Islet precursor cell (in vitro differentiated cells): ENCODE data around the gene AK5.

ENCODE experiments used
- DNase-seq: peaks from one replicate; pipeline ENCODE4 v3.0.0-alpha.2; 2018

AK5 gene

GRCh38 chr1:77281491-77282186 lies at the start of gene AK5:
Gene AK5, plus strand, starts transcription at chr1:77282019. Its CDS starts 295 bp downstream, at chr1:77282314.
- peak; percentile 73 for DNase-seq

DNA sequence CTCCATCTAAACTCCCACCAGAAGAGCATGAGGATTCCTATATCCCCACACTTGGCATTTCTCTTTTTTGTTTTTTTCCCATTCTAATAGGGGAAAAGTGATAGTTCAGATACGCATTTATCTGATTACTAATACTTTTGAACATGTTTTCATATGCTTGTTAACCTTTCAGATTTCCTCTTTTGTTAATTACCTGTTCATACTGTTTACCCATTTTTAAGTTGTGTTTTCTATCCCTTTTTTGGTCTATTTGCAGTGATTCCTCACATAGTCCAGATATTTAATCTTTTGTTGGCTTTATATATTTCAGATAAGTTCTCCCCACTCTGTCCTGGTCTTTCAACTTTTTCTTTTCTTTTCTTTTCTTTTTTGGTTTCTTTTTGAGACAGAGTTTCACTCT lies 49.0 kb upstream of the AK5 start:
- DNase-seq = no peak

GRCh38 chr1:77234096-77234495 lies 47.7 kb upstream of the AK5 start:
- DNase-seq = no peak

- DNase-seq = no peak
These were observed 46.9 kb upstream of the AK5 start for GRCh38 chr1:77234943-77235342.

- DNase-seq = no peak
These were observed 43.4 kb upstream of the AK5 start for GRCh38 chr1:77238462-77238861.

- DNase-seq = no peak
These were observed 42.5 kb upstream of the AK5 start for GRCh38 chr1:77239311-77239710.

GRCh38 chr1:77245830-77246229 lies 36.0 kb upstream of the AK5 start:
- DNase-seq = no peak

- DNase-seq = no peak
These were observed 31.7 kb upstream of the AK5 start for GRCh38 chr1:77250126-77250525.

DNA sequence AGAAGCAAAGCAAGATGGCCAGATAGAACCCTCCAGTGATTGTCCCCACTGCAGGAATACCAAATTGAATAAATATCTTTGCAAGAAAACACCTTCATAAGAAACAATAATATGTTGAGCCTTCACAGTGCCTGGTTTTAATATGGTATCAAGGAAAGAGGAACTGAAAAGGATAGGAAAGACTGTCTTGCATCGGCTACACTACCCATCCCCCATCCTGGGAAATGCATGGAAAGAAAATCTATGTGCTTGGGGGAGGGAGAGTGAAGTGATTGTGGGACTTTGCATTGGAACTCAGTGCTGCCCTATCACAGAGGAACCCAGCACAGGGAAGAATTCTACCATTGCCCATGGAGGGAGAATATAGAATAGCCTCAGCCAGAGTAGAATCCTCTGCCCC lies 28.6 kb upstream of the AK5 start:
- DNase-seq = no peak

- DNase-seq = no peak
These were observed 18.1 kb upstream of the AK5 start for GRCh38 chr1:77263708-77264107.

DNA sequence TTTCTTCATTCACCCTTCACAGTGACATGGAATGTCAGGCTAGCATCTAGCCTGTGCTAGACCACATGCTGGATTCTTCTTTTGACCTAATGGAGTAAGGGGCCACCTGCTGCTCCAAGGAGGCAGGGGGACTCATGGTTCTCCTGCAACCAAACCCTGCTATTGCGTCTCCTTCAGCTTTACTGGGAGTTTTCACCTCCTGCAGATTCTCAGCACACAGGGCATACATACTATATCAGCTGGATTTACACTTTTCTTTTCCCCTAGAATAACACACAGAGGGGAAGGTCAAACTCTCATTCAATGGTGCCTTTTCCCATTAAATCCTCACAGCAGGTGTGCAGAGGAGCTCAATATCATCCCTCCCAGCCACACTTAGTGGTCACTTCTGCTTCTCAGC lies 16.6 kb upstream of the AK5 start:
- DNase-seq = no peak

- no peak for DNase-seq
These were observed 14.8 kb upstream of the AK5 start for GRCh38 chr1:77267035-77267434.

DNA sequence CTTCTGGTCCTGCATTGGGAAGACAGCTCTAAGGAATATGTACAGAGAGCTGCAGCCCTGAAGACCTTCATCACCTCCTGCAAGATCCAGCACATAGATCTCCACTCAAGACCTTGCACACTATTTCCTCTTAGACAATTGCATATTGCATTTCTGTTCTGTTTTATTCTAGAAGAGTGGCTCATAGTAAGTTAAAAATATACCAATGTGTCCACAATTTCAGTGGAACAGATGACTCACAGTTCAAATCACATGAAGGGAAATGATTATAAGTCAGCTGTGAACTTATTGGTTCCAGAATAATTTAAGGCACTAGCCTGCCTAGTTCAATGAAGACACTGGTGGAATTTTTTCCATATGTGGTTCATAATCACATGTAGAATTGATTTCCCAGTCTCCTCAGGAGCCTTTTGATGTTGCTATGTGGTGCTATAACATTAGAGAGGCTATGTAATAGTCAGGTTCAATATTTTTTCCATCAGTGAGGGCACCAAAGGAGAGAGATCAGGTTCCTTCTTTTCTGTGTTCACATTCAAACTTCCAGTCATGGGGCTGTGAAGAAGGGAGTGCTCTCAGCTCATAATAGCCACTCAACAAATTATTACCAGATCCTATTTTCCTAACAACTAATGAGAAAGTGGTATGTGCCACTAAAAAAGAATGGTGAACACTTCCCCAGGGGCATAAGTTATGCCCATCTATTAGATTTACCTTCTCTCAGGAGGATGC lies 9.8 kb upstream of the AK5 start:
- no peak for DNase-seq

- no peak for DNase-seq
These were observed 7.9 kb upstream of the AK5 start for GRCh38 chr1:77273891-77274290.

DNA sequence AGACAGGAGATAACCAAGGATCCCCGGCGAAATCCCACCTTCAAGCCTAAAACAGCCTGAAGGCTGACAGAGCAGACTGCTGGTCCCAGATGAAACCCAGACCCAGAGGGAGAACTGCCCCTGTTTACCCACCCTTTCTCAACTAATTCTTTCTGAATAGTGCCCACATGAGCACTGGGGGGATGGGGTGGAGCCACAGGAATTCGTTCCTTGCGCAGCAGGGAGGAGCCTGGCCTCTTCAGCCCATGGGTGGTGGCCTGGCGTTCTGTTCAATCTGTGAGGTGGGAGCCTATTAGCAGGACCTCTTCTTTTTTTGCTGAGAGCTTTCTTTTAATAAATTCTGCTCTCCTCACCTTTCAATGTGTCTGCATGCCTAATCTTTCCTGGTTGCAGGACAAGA lies 6.6 kb upstream of the AK5 start:
- DNase-seq = no peak

DNA sequence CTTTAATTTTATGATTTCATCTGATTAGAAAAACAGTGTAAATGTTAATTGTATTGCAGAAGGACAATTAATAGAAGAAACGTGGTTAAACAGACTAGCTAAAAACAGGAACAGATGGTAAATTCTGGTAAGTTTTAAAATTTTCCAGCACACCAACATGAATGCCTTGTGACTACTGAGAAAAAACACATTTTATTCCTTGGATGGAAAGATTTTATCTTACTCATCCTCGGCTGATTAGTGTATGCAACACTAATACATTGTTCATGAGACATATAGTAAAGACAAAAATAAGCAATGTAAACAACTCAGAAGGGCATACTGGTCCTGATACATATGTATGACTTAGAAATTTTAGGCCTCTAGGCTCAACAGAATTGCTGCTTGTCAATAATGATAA lies 4.9 kb upstream of the AK5 start:
- DNase-seq = no peak

GRCh38 chr1:77279929-77280328 lies 1.9 kb upstream of the AK5 start:
- no peak for DNase-seq

GRCh38 chr1:77280962-77281361 lies 857 bp upstream of the AK5 start:
- no peak for DNase-seq

DNA sequence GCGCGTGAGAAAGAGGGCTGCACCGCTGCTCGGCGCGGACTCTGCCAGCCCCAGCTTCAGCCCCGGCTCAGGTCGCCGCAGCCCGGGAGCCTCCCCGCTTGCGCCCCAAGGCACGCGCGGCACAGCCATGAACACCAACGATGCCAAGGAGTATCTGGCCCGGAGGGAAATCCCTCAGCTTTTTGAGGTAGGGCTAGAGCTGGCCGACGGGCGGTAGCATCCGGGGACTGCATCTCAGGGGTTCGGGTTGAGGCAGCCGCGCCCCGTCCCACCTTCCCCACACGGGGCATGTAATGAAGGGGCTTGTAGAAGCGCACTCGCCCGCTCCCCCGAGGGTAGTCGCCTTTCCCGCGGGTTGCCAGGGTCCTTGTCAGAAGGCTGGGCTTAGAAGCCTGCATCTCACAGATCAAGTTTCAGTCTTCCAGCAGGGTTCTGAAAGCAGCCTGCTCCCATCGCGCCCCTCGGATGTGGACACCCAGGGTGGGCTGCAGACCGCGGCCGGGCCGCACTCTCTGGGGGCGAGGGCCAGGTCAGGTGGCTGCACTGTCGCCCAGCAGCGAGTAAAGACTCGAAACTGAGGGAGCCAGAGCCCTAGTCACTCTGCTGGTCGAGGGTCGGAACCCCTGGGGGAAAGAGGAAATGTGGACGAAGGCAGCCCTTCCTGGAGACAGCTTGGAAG lies 507 bp downstream of the AK5 start:
- peak; percentile 62 for DNase-seq

GRCh38 chr1:77282866-77283539 lies 1.2 kb downstream of the AK5 start:
- DNase-seq = peak; percentile 59

DNA sequence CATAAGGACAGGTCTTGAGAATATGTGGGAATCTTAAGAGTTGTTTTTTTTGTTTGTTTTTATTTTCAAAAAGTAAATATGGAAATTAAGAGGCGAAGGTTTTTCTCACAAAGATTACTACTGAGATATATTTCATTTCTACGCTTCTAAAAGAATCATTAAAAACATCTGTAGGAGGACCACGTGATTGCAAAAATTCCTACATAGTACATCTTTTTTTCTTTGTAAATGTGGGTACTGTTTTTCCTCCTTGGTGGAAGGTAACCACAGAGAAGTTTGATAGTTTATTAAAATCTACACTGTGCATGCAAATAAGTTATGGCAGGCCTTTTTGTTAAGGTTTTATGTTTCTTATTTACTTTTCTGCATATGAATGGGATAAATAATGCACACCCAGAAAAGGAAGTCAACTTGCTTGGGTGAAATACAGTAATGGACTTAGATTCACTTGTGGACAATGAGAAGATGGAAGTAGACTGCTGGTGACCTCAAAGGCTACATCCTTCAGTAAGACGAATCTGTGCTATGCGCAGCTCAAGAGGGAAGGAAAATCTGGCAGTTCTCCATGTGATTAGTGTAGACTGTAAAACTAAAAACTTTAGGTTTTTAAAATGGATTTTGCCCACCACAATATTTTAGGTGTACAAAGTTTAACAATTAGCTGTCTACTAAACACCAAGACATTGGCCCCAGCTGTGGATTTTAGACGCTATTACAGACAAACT lies 2.0 kb downstream of the AK5 start:
- DNase-seq = no peak

DNA sequence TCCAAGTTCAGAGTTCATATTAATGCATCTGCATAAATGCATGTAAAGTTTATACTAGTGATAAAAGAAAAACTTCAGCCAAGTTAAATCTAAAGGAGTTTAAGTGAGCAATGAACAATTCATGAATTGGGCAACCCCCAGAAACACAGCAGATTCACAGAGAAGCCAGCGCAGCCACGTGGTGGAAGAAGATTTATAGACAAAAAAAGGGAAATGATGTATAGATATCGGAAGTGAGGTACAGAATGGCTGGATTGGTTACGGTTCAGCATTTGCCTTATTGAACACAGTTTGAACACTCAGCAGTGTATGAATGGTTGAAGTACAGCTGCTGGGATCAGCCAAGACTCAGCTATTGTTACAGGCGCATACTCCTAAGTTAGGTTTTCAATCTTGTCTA lies 5.7 kb downstream of the AK5 start:
- DNase-seq = no peak

DNA sequence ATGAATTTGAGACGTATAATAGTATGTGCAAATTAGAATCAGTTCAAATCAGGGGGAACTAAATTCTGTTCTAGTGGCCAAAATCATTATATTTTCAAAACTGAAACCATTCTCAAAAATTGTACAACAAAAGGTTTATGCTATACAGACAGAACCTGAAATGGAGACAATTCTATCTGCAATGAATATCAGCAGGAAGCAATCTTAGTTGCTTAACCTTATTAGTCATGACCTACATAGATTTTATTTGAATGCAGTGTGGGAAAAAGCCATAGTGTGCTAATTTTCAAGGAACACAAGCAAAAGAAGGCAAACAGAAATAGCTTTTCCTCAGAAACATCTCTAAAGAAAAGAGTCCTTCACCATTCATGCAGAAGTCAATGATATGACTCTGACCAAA lies 6.5 kb downstream of the AK5 start:
- DNase-seq = no peak
